Embryonic facial prominence (tissue), 1 donor: Measurements from ENCODE around the gene ZNF207.
"Not testable (repeated sequence)": the region's sequence is repeated elsewhere in the genome, so short reads cannot be mapped to it uniquely, and the experiment has no call there.

ENCODE experiments used
- DNase-seq: peaks from one replicate; pipeline ENCODE4 v3.0.0-alpha.2; 2016; ENCODE audit errors: extremely low spot score

The ZNF207 gene

GRCh38 chr17:32349854-32350665, at the start of gene ZNF207:
TSS of gene ZNF207 (plus strand) at chr17:32350157. CDS start at chr17:32350286, 129 bp downstream.
- peak; percentile 96 for DNase-seq

DNA sequence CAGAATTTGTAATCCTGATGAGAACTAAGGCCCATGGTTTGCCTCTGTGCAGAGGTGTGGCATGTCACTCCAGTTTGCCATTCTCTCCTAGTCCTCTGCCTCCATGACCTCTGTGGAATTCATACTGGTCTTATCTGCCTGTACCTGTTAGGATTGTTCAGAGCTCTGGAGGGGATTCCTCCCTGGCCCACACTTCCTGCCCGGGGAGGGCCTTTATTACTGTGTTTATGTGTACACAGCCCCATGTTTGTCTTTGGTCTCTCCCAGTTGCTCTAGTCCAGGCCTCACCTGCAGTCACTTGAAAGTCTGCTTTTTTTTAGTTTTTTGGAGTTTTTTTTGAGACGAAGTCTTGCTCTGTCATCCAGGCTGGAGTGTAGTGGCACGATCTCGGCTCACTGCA, 47.9 kb upstream of the ZNF207 start:
- DNase-seq = no peak

- DNase-seq = no peak
These were observed 46.9 kb upstream of the ZNF207 start for GRCh38 chr17:32302860-32303649.

- no peak for DNase-seq
These were observed 46.1 kb upstream of the ZNF207 start for GRCh38 chr17:32303781-32304288.

DNA sequence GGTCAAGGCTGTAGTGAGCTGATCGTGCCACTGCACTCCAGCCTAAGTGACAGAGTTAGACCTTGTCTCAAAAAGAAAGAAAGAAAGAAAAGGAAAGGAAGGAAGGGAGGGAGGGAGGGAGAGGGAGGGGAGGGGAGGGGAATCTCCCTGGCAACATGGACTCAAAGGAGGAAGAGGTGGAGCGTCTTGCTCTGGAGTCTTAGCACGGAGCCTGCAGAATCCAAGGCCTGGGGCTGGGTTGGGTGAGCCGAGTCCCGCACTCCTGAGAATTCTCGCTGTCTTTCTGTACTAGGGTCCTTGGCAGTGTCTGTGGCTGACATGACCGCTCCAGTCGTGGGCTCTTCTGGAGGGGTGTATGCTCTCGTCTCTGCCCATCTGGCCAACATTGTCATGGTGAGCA, 44.9 kb upstream of the ZNF207 start:
- no peak for DNase-seq

- DNase-seq = no peak
These were observed 42.3 kb upstream of the ZNF207 start for GRCh38 chr17:32307658-32308057.

DNA sequence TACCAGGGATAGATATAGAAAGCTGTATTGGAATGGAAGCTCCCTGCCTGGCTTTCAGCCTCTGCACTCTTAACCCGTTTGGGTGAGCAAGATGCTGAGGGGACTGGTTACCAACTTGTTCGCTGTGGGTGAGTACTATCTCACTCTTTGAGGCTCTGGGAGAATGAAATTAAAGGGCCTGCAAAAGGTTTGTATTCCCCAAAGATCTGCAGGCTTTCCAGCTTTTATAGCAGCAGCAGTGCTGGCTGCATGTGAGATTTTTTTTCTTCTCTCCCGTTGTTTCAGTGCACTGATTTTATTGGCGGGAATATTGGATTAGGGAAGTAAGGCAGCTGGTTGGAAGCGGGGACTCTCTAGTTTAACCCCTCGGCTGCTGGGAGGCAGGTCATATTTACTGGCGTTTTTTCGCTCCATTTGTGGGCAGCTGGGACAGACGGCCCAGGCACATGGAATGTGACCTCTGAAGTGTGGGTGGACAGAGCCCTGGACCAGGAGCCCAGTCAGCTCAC, 38.9 kb upstream of the ZNF207 start:
- peak; percentile 25 for DNase-seq

- no peak for DNase-seq
These were observed 35.3 kb upstream of the ZNF207 start for GRCh38 chr17:32314636-32315035.

- DNase-seq = no peak
These were observed 34.8 kb upstream of the ZNF207 start for GRCh38 chr17:32315171-32315570.

- not testable (repeated sequence) for DNase-seq
These were observed 33.3 kb upstream of the ZNF207 start for GRCh38 chr17:32316653-32317052.

GRCh38 chr17:32317353-32317752, 32.6 kb upstream of the ZNF207 start:
- no peak for DNase-seq

DNA sequence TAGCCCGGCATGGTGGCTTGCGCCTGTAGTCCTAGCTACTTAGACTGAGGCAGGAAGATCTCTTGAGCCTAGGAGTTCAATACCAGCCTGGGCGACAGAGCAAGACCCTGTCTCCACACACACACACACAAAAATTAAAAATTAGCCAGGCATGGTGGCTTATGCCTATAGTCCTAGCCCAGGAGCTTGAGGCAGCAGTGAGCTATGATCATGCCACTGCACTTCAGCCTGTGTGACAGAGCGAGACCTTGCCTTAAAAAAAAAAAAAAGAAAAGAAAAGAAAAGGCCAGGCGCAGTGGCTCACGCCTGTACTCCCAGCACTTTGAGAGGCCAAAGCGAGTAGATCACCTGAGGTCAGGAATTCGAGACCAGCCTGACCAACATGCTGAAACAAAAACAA, 31.9 kb upstream of the ZNF207 start:
- no peak for DNase-seq

- DNase-seq = no peak
These were observed 30.4 kb upstream of the ZNF207 start for GRCh38 chr17:32319548-32319905.

DNA sequence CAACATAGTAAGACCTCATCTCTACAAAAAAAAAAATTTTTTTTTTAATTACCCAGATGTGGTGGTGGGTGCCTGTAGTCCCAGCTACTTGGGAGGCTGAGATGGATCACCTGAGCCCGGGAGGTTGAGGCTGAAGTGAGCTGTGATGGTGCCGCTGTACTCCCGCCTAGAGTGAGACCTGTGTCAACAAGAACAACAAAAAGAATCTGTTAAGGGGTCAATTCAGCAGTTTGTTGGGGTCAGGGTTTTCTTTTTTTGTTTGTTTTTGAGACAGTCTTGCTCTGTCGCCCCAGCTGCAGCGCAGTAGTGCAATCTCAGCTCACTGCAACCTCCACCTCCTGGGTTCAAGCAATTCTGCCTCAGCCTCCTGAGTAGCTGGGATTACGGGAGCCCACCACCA, 29.9 kb upstream of the ZNF207 start:
- not testable (repeated sequence) for DNase-seq

- DNase-seq = no peak
These were observed 29.1 kb upstream of the ZNF207 start for GRCh38 chr17:32320847-32321246.

DNA sequence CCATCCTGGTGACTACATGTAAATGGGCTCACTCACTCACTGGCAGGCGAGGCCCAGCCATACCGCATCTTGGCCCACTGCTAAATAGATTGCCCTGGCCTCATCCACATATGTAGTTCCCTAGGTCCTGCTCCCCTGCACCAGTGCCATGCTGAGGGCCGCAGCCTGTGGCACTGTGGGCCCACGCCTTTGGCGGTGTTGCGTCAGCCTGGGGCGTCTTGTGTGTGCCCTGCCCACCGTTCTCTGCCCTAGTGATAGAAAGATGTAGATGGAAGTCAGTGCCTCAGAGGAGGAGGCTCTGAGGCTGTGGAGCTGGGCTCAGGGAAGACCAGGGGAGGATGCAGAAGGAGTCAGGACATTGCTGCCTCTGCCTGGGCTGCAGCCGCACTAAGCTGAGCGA, 26.9 kb upstream of the ZNF207 start:
- no peak for DNase-seq

- DNase-seq = no peak
These were observed 26.0 kb upstream of the ZNF207 start for GRCh38 chr17:32323811-32324491.

GRCh38 chr17:32327911-32328310, 22.0 kb upstream of the ZNF207 start:
- no peak for DNase-seq

- DNase-seq = no peak
These were observed 19.8 kb upstream of the ZNF207 start for GRCh38 chr17:32330147-32330546.

GRCh38 chr17:32331243-32332040, 18.5 kb upstream of the ZNF207 start:
- no peak for DNase-seq

DNA sequence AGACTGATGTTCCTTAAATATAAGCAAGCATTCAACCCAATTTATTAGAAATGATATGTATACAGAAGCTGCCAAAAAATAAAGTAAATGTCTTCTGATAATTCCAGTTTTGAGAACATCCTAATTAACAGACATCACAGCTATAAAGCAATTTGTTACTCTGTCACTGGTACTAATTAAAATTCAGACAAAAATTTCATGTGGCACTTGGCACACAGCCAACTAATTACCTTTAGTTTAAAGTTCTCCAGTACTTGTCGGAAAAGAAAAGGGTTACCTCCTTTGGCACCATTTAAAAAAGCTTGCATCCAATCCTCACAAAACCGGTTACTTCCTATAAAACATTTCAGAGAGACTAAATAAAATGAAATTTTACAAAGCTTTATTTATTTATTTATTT, 16.8 kb upstream of the ZNF207 start:
- no peak for DNase-seq
